ENCODE measurements around the gene UFL1. TPM values are rescaled to one million over a fixed set of nuclear protein-coding genes. Genes with fewer than 3 reads are reported as not detected.

The UFL1 gene
- total and polyA plus RNA-seq, 2 experiments from 2014 or later = 9.0 to 9.9 TPM

DNA sequence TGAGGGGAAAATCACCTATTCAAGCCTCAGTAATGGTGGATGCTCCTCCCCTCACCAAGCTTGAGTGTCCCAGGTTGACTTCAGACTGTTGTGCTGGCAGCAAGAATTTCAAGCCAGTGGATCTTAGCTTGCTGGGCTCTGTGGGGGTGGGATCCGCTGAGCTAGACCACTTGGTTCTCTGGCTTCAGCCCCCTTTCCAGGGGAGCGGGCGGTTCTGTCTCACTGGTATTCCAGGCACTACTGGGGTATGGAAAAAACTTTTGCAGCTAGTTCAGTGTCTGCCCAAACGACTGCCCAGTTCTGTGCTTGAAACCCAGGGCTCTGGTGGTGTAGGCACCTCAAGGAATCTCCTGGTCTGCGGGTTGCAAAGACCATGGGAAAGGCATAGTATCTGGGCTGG lies 42.9 kb upstream of the UFL1 start:
- Mint-ChIP-seq H3K36me3 (ENCODE audit: low read depth) (no peaks in the 10 kb centered on the region), H3K27me3 (ENCODE audit: insufficient read depth, low read depth, poor library complexity) (no peaks in the 10 kb centered on the region), H3K4me3 (no peak overlapping the region), H3K27ac (no peak overlapping the region), H3K9me3 (peaks cover 3% of the 10 kb centered on the region; the same call in 2 of the 3 replicates), H3K4me1 (no peaks in the 10 kb centered on the region)
- Histone ChIP-seq H3K36me3 (ENCODE audit: insufficient read depth) (no peaks in the 10 kb centered on the region), H3K27ac (ENCODE audit: low read depth) (no peak overlapping the region), H3K4me1 (ENCODE audit: insufficient read depth) (no peaks in the 10 kb centered on the region), H3K4me2 (no peak overlapping the region), H3K9me2 (ENCODE audit: insufficient read depth) (no peaks in the 10 kb centered on the region), H3K4me3 (no peak overlapping the region), H4K20me1 (replicated peaks; ENCODE audit: insufficient read depth) (no peaks in the 10 kb centered on the region), H3K27me3 (ENCODE audit: insufficient read depth) (no peaks in the 10 kb centered on the region), H3K79me2 (replicated peaks; ENCODE audit: insufficient read depth) (no peaks in the 10 kb centered on the region), H2AFZ (no peak overlapping the region), H3F3A (replicated peaks; ENCODE audit: low read depth) (no peaks in the 10 kb centered on the region)
- ATAC-seq (no peak), DNase-seq (ENCODE audit: low spot score) (no peak)
- no peak for TF ChIP-seq JUNB (IDR thresholded peaks at IDR 0.05; ENCODE audit: unreplicated experiment)
- no peak for TF ChIP-seq EZH2 (IDR thresholded peaks at IDR 0.05; ENCODE audit: low read depth, unreplicated experiment)
- TF ChIP-seq, protein P1, sequence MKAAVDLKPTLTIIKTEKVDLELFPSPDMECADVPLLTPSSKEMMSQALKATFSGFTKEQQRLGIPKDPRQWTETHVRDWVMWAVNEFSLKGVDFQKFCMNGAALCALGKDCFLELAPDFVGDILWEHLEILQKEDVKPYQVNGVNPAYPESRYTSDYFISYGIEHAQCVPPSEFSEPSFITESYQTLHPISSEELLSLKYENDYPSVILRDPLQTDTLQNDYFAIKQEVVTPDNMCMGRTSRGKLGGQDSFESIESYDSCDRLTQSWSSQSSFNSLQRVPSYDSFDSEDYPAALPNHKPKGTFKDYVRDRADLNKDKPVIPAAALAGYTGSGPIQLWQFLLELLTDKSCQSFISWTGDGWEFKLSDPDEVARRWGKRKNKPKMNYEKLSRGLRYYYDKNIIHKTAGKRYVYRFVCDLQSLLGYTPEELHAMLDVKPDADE (IDR thresholded peaks at IDR 0.05) = no peak
- TF ChIP-seq ZNF331 (CRISPR knock-in tag; IDR thresholded peaks at IDR 0.05; ENCODE audit: low read depth) = no peak
- TF ChIP-seq POLR2AphosphoS5 (IDR thresholded peaks at IDR 0.05; ENCODE audit: low read depth) = no peak
- no peak for TF ChIP-seq STAT1 (IDR thresholded peaks at IDR 0.05; ENCODE audit: unreplicated experiment)
- no peak for TF ChIP-seq ZNF114 (CRISPR knock-in tag; IDR thresholded peaks at IDR 0.05)
- TF ChIP-seq EZH2phosphoT487 (IDR thresholded peaks at IDR 0.05; ENCODE audit: unreplicated experiment) = no peak

DNA sequence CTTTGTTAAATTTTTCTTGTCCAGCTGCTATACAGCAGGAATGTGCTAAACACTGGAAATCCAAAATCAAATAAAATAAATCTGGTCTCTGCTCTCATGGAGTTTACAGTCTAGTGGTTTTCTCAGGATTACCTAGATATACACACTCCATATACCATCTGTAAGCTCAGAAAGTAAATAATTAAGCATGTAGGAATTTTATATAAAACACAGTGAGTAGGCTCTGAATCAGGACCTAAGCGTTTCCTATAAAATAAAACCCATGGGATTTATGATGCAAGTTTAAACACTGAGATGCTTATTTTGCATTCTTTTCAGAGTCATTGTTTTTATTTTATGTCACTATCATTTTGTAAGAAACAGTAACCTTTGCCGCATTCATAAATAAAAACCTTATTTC lies 29.7 kb upstream of the UFL1 start:
- Histone ChIP-seq H3K79me2 (replicated peaks; ENCODE audit: insufficient read depth) (no peaks in the 10 kb centered on the region), H3K27ac (ENCODE audit: low read depth) (no peak overlapping the region), H3K4me2 (no peak overlapping the region), H3K36me3 (ENCODE audit: insufficient read depth) (peaks cover 10% of the 10 kb centered on the region; the same call in 1 of the 2 replicates), H4K20me1 (replicated peaks; ENCODE audit: insufficient read depth) (no peaks in the 10 kb centered on the region), H3F3A (replicated peaks; ENCODE audit: low read depth) (no peaks in the 10 kb centered on the region), H3K9me2 (ENCODE audit: insufficient read depth) (peaks cover 6% of the 10 kb centered on the region; the same call in 1 of the 2 replicates), H3K4me3 (no peak overlapping the region), H3K4me1 (ENCODE audit: insufficient read depth) (no peaks in the 10 kb centered on the region), H3K27me3 (ENCODE audit: insufficient read depth) (no peaks in the 10 kb centered on the region), H2AFZ (no peak overlapping the region)
- TF ChIP-seq POLR2AphosphoS5 (IDR thresholded peaks at IDR 0.05; ENCODE audit: low read depth) (no peak), CREB1 (CRISPR knock-in tag; IDR thresholded peaks at IDR 0.05; ENCODE audit: low read depth) (no peak), EZH2 (IDR thresholded peaks at IDR 0.05; ENCODE audit: low read depth, unreplicated experiment) (no peak), JUNB (IDR thresholded peaks at IDR 0.05; ENCODE audit: unreplicated experiment) (no peak), ZNF331 (CRISPR knock-in tag; IDR thresholded peaks at IDR 0.05; ENCODE audit: low read depth) (no peak), STAT1 (IDR thresholded peaks at IDR 0.05; ENCODE audit: unreplicated experiment) (no peak)
- TF ChIP-seq, protein P1 (IDR thresholded peaks at IDR 0.05) = no peak
- TF ChIP-seq, protein P2, sequence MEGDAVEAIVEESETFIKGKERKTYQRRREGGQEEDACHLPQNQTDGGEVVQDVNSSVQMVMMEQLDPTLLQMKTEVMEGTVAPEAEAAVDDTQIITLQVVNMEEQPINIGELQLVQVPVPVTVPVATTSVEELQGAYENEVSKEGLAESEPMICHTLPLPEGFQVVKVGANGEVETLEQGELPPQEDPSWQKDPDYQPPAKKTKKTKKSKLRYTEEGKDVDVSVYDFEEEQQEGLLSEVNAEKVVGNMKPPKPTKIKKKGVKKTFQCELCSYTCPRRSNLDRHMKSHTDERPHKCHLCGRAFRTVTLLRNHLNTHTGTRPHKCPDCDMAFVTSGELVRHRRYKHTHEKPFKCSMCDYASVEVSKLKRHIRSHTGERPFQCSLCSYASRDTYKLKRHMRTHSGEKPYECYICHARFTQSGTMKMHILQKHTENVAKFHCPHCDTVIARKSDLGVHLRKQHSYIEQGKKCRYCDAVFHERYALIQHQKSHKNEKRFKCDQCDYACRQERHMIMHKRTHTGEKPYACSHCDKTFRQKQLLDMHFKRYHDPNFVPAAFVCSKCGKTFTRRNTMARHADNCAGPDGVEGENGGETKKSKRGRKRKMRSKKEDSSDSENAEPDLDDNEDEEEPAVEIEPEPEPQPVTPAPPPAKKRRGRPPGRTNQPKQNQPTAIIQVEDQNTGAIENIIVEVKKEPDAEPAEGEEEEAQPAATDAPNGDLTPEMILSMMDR (conservative IDR thresholded peaks at IDR 0.05; ENCODE audit: low read depth in 2 of 2) = no peak
- Mint-ChIP-seq H3K9me3 (peaks cover 58% of the 10 kb centered on the region), H3K4me3 (no peak overlapping the region), H3K27me3 (ENCODE audit: insufficient read depth, low read depth, poor library complexity) (no peaks in the 10 kb centered on the region), H3K4me1 (no peaks in the 10 kb centered on the region), H3K27ac (no peak overlapping the region), H3K36me3 (ENCODE audit: low read depth) (peaks cover 35% of the 10 kb centered on the region)
- no peak for ATAC-seq
- no peak for DNase-seq (ENCODE audit: low spot score)

Measured in GM23338 (cell line).